ENCODE data around the gene OXA1L. TPM values are rescaled to one million over a fixed set of nuclear protein-coding genes. Genes with fewer than 3 reads are reported as not detected.

The OXA1L gene
- total and polyA plus RNA-seq, 8 donors: 48.1 to 91.2 (median 55.5) TPM

DNA sequence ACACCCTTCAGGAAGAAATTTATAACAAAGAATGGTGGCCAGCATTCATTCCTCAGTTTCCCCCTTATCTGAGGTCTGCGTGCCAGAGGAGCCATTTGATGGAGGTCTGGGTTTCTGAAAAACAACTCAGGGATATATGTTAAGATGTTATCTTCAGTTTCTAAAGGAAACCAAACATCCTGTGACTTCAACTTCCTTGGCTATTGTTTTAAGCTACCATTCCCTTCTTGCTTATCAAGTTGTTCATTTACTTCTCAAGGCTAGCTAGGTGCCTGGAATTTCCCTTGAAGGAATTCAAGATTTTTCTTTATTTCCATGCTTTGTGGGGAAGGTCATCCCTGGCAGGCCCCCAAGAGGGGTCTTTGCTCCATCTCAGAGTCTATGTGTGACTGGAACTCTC is 27.1 kb upstream of the OXA1L start:
- no peaks in the 10 kb centered on the region for H3K27me3 ChIP-seq
- WGBS, 2 donors: 60 to 73% methylated on average over 1 of the region's 1 CpG
- H3K27ac ChIP-seq: no peak overlapping the region
- TF ChIP-seq, protein P1, sequence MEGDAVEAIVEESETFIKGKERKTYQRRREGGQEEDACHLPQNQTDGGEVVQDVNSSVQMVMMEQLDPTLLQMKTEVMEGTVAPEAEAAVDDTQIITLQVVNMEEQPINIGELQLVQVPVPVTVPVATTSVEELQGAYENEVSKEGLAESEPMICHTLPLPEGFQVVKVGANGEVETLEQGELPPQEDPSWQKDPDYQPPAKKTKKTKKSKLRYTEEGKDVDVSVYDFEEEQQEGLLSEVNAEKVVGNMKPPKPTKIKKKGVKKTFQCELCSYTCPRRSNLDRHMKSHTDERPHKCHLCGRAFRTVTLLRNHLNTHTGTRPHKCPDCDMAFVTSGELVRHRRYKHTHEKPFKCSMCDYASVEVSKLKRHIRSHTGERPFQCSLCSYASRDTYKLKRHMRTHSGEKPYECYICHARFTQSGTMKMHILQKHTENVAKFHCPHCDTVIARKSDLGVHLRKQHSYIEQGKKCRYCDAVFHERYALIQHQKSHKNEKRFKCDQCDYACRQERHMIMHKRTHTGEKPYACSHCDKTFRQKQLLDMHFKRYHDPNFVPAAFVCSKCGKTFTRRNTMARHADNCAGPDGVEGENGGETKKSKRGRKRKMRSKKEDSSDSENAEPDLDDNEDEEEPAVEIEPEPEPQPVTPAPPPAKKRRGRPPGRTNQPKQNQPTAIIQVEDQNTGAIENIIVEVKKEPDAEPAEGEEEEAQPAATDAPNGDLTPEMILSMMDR (IDR thresholded peaks at IDR 0.05): no peak
- intact Hi-C loops (cut with DNase I): no loop called here
- no peaks in the 10 kb centered on the region for H3K9me3 ChIP-seq
- no peak overlapping the region for H3K4me3 ChIP-seq
- H3K4me1 ChIP-seq: no peaks in the 10 kb centered on the region
- ATAC-seq (peak in 1 of 4 donors; percentile 25), DNase-seq (no peak), FAIRE-seq (no peak)
- H3K36me3 ChIP-seq: no peaks in the 10 kb centered on the region

DNA sequence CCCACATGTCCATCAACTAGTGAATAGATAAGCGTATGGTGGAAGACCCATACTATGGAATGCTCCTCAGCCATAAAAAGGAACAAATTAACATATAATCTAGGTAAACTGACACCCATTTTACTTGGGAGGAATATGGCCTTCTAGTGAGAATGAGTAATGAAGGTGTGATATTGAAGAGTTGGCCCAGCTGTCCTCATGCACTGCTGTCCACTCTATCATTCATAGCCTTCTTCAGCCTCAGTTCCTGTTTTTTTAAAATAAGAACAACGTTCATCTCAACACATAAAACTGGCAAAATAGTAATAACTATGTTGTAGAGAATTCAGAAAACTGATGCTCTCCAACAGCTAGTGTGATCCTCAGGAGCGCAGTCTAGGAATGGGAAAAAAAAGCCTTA is 26.5 kb upstream of the OXA1L start:
- WGBS, 2 donors: 79 to 82% methylated on average over 3 of the region's 3 CpGs
- Histone ChIP-seq H3K36me3 (no peaks in the 10 kb centered on the region), H3K27ac (no peak overlapping the region), H3K27me3 (no peaks in the 10 kb centered on the region), H3K4me1 (no peaks in the 10 kb centered on the region), H3K4me3 (no peak overlapping the region), H3K9me3 (no peaks in the 10 kb centered on the region)
- DNase-seq (no peak), ATAC-seq (no peak), FAIRE-seq (no peak)
- intact Hi-C loops (cut with DNase I): no loop called here
- TF ChIP-seq, protein P1 (IDR thresholded peaks at IDR 0.05): no peak

DNA sequence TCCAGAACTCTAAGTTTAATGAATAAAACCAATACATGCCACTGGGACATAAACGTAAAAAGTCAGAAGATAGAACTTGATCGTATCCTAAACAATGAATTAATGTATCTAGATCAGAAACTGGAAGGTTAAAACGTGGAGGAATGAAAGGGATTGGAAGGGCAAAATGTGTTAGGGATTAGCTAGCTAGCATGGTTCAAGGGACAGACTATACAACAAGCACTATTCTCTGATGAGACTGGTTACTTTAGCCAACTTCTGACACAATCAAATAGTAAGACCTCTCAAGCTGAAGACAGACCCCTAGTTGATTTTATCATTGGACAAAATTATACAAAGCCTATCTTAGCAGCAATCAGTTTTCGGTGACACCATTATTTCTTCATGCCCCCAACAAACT is 18.7 kb upstream of the OXA1L start:
- TF ChIP-seq, protein P1 (IDR thresholded peaks at IDR 0.05): no peak
- 65 to 81% methylated on average over 4 of the region's 4 CpGs for WGBS, 2 donors
- Histone ChIP-seq H3K4me1 (no peaks in the 10 kb centered on the region), H3K9me3 (no peaks in the 10 kb centered on the region), H3K4me3 (no peak overlapping the region), H3K27me3 (no peaks in the 10 kb centered on the region), H3K36me3 (no peaks in the 10 kb centered on the region), H3K27ac (no peak overlapping the region)
- ATAC-seq (no peak), FAIRE-seq (no peak), DNase-seq (no peak)
- intact Hi-C loops (cut with DNase I): no loop called here

DNA sequence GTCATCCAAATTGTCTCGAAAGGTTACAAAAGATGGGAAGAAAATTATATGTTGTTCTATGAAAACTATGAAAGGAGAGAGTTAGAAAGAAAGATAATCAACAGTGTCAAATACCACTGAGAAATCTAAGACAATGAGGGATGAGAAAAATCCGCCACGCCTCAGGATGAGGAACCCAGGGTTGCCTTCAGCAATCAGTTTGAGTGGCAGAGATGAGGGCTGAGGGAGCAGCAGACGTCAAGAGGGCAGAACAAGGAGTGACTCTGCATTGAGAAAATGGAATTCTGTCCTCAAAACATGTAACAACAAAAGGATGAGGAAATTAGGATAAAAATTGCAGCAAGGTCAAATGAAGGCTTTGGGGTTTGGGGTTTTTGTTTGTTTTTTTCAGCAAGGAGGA is 18.3 kb upstream of the OXA1L start:
- intact Hi-C loops (cut with DNase I): no loop called here
- DNase-seq (no peak), FAIRE-seq (no peak), ATAC-seq (no peak)
- TF ChIP-seq, protein P1 (IDR thresholded peaks at IDR 0.05): no peak
- 76 to 86% methylated on average over 4 of the region's 4 CpGs for WGBS, 2 donors
- no peaks in the 10 kb centered on the region for H3K36me3 ChIP-seq
- H3K4me1 ChIP-seq: no peaks in the 10 kb centered on the region
- H3K27ac ChIP-seq: no peak overlapping the region
- H3K27me3 ChIP-seq: no peaks in the 10 kb centered on the region
- H3K9me3 ChIP-seq: no peaks in the 10 kb centered on the region
- no peak overlapping the region for H3K4me3 ChIP-seq

DNA sequence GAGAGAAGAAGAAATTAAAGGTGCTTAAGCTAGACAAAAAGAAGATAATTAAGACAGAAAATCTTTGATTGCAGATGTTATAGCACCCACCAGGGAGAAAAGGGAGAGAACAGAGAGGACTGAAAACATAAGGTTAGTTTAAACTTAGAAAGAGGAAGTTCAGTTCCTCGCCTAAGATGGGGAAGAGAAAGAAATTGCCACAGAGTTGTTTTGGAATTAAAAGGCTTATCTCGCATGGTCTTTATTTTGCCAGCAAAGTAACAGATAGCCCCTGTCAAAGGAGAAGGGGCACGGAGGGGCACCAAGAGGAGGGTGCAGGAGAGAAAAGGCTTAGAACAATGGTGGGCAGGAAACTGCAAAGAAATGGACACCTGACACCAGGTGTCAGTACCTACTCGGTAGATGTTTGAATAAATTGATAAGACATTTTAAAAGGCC is 17.8 kb upstream of the OXA1L start:
- H3K36me3 ChIP-seq: no peaks in the 10 kb centered on the region
- ATAC-seq: no peak
- H3K9me3 ChIP-seq: no peaks in the 10 kb centered on the region
- no peak overlapping the region for H3K27ac ChIP-seq
- no peaks in the 10 kb centered on the region for H3K4me1 ChIP-seq
- WGBS, 2 donors: 33 to 34% methylated on average over 4 of the region's 4 CpGs
- TF ChIP-seq, protein P1 (IDR thresholded peaks at IDR 0.05): no peak
- no peak for FAIRE-seq
- H3K4me3 ChIP-seq: no peak overlapping the region
- no peak for DNase-seq
- no peaks in the 10 kb centered on the region for H3K27me3 ChIP-seq
- intact Hi-C loops (cut with DNase I): no loop called here
